ENCODE results near the gene TNRC18. TPM values are rescaled to one million over a fixed set of nuclear protein-coding genes. Genes with fewer than 3 reads are reported as not detected.

TNRC18 gene, protein sequence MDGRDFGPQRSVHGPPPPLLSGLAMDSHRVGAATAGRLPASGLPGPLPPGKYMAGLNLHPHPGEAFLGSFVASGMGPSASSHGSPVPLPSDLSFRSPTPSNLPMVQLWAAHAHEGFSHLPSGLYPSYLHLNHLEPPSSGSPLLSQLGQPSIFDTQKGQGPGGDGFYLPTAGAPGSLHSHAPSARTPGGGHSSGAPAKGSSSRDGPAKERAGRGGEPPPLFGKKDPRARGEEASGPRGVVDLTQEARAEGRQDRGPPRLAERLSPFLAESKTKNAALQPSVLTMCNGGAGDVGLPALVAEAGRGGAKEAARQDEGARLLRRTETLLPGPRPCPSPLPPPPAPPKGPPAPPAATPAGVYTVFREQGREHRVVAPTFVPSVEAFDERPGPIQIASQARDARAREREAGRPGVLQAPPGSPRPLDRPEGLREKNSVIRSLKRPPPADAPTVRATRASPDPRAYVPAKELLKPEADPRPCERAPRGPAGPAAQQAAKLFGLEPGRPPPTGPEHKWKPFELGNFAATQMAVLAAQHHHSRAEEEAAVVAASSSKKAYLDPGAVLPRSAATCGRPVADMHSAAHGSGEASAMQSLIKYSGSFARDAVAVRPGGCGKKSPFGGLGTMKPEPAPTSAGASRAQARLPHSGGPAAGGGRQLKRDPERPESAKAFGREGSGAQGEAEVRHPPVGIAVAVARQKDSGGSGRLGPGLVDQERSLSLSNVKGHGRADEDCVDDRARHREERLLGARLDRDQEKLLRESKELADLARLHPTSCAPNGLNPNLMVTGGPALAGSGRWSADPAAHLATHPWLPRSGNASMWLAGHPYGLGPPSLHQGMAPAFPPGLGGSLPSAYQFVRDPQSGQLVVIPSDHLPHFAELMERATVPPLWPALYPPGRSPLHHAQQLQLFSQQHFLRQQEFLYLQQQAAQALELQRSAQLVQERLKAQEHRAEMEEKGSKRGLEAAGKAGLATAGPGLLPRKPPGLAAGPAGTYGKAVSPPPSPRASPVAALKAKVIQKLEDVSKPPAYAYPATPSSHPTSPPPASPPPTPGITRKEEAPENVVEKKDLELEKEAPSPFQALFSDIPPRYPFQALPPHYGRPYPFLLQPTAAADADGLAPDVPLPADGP (N-terminal part only)
- 49.0 and 53.6 TPM in 2 replicates for total RNA-seq

DNA sequence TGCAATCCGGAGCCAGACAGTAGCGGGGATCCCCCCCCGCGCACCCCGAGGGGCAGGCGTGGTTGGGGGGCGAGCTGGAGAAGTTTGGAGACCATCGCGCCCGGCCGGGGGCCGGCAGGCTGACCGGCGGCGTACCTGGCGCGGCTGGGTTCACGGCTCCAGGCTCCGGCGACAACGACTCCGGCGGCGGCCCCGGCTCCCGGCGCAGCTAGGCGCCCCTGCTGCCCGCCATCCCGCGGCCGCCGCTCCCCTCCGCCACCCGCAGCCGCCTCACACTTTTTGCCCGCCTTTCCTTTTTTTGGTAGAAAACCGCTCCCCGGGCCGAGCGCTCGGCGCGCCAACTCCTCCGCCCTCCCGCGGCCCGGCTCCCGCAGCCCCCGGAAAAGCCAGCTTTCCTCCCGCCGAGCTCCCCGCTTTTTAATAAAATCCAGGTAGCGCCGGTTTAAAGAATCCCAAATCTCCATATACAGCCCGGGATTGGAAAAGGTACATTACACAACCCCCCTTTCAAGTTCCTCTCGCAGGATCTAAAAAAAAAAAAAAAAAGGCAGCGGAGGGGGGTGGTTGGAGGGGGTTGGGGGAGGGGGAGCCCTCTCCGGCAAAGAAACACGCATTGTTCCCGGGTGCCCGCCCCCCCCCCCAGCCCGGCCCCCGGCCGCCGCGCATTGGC, at the start of gene TNRC18:
TSS of gene TNRC18 (minus strand) at position 529 of the 670 bp plus-strand sequence. CDS start 2,588 bp downstream, outside the sequence.

DNA sequence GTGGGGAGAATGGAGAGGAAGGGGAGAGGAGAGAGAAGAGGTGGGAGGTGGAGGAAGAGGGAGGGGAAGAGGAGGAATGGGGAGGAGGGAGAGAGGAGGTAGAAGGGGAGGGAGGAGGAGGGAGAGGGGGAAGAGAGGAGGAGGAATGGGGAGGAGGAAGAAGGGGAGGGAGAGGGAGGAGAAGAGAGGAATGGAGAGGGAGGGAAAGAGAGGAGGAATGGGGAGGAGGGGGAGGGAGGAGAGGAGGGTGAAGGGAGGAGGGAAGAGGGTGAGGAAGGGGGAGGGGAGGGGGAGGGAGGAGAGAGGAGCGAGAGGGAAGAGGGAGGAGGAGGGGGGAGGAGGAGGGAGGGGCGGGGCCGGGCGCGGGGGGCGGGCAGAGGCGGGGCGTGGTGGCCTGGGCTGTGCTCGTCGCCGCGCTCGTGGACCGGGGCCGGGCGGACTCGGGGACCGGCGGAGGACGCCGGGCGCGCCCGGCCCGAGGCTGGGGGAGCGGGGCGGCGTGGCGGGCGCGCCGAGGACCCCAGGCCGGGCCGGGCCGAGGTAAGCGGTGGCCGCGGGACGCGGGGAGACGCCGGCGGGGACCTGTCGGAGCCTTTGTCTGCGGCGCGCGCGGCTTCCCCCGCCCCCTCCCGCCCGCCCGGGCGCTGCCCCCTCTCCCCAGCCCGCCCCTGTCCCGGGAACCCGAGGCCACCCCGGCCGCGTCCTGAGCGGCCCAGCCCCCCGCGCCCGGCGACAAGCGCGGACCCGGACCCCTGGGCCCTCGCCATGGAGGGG, 140.9 kb downstream of the TNRC18 start, which contains the start of gene SLC29A4:
TSS of gene SLC29A4 (plus strand) at position 401 of the 774 bp plus-strand sequence. CDS start 4,874 bp downstream, outside the sequence.

Other genes with a start within 250 kb of the TNRC18 start
- 54.1 and 88.9 TPM in 2 replicates for gene WIPI2, start 233.6 kb downstream of the TNRC18 start, total RNA-seq
- gene SLC29A4, start 140.9 kb downstream of the TNRC18 start, total RNA-seq = 4.1 and 4.3 TPM in 2 replicates
- 7.0 and 11.4 TPM in 2 replicates for gene FBXL18, start 90.0 kb upstream of the TNRC18 start, total RNA-seq
- 1,497 and 3,514 TPM in 2 replicates for gene ACTB, start 106.8 kb upstream of the TNRC18 start, total RNA-seq
- gene FSCN1, start 169.0 kb upstream of the TNRC18 start, total RNA-seq = 272 and 405 TPM in 2 replicates